Measurements from ENCODE around the gene FBP2.

Gene FBP2

DNA sequence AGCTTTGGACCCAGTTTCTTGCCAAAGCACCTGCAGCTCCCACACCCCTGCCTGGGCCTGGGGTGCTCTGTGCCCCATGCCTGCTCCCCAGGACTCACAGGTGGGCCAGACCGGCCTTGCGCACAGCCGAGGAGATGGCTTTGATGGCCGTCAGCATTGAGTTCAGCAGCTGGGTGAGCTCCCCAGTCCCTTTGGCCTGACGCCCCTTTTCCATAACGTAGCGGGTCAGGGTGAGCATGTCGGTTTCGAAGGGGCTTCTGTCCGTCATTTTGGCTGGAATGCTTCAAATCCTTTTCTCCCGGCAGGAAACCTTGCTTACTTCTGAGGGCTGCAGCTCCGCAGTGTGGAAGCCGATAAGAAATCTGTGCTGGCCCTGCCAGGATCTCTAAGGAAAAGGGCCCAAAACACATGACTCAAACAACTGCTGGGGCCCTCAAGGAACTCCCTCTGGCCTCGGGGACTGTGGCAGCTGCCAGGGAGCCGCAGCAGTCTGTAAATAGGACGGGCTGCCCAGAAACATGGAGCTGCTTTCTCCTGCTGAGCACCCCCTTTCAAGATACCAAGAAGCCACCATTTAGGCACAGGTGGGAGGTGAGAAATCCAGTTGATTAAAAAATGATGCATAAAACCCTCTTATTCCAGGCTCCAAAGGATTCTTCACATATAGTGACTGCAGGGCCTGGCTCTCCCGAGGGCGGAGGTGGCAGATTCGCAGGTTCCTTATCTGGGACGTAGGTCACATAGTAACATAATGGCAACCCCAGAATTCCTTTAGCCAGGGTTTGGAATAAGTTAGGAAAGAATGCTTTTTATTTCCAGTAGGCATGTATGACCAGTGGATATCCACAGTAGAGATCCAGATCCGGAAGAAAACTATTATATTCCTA, at the start of gene FBP2:
TSS of gene FBP2 (minus strand) at position 366 of the 887 bp plus-strand sequence. CDS start at position 268, 98 bp downstream.
- no peak for DNase-seq

DNA sequence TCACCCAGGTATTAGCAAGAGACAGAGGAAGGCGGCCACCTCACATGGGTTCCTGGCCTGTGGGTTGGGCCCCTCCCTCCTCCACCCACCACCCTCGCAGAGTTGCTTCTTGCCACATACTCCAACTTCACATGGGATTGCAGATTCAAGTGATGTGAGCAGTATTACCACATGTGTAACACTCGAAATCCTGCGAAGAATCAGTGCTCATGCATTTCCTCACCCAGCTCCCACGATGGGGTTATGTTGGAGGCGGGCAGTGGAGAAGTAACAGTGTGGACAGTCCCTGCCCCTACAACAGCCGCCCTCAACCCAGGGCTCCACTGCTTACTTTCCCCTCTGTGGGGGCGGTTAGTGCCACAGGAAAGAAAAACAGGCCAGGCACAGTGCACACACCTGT, 49.6 kb upstream of the FBP2 start:
- peak; percentile 11 for DNase-seq

DNA sequence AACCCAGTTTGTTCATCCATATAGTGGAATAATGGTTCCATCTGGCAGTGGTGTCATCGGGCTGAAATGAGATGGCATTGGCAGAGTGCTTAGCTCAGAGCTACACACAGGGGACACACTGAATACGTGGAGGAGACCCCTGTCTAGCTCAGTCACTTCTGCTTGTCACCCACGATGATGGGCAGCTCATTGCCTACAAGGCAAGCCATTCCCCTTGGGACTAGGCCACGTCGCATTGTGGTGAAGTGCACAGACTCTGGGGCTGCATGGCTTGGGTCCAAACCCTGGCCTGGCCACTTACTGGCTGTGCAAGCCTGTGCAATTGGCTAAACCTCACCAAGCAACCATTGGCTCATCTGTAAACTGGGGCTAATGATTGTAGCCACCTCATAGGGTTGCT, 48.9 kb upstream of the FBP2 start:
- DNase-seq: no peak

GRCh38 chr9:94639999-94640376, 46.4 kb upstream of the FBP2 start:
- DNase-seq: no peak

GRCh38 chr9:94639061-94639998, 45.7 kb upstream of the FBP2 start, which contains the start of gene FBP1:
TSS of gene FBP1 (minus strand) at chr9:94639518. CDS start at chr9:94639310, 208 bp downstream.
- DNase-seq: peak; percentile 93

DNA sequence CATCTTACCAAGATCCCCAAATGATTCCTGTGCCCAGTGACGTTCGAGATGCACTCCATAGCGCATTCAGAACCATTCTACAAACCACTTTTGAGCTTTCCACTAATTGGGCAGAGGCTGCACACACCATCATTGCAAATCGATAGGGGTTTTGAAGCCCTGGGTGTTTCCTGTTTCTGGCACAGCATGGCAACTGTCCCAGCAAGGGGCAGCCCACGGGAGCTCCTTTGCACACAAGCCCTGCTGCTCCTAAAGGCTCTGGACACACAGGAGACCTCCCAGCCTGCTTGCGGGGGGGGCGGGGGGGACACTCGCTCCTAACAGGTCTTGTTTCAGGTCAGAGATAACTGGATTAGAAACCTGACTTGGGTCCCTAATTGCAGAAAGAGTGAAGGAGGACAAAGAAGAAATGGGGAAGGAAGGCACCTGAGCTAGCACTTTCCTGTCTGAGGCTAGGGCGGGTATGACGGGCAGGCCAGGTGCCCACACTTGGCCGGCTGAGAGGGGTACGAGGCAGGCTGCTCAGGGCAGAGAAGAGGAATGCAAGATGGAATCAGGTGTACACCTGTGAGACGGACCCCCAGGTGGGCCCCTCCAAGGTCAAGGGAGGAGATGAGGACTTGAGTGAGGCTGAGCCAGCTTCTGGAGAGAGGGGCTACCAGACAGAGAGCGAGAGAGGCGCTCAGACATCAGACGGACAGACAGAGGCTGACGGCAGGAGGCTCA, 44.9 kb upstream of the FBP2 start:
- DNase-seq: peak; percentile 17

DNA sequence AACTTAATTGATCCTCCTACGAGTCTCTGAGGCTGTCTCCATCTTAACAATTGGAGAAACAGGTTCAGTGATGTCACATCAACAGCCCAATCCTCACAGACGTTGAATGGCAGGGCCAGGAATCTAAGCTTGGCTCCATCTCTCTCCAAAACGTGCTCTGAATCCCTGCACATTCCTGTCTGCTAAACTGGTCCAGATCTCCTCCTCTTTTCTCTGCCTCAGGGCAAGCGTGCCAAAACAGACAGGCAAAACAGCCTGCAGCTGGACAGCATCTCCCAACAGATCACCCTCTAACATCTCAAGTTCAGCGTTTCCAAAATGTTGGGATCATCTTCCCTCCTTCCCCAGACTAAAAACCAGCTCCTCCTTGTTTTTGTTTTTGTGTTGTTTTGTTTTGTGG, 39.1 kb upstream of the FBP2 start:
- DNase-seq: no peak

- DNase-seq: no peak
These were observed 38.0 kb upstream of the FBP2 start for GRCh38 chr9:94631599-94631998.

DNA sequence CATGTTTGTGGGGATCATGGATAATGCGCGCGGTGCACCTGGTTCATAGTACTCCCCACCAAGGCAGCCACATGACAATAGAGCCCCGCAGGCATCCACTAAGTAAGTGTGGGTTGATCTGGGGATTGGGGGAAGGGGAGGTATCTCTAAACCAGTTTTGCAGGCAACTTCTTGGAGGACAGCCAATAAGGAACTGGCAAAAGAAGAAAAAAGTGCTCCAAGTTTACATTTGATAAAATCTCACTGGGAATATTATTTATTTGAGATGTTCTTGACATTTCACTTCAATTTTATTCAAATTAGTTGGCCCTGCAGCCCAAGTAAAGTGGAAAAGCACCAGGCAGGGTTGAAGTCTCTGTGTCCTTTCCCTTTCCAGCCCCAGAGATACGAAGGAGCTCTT, 37.2 kb upstream of the FBP2 start:
- DNase-seq: no peak

DNA sequence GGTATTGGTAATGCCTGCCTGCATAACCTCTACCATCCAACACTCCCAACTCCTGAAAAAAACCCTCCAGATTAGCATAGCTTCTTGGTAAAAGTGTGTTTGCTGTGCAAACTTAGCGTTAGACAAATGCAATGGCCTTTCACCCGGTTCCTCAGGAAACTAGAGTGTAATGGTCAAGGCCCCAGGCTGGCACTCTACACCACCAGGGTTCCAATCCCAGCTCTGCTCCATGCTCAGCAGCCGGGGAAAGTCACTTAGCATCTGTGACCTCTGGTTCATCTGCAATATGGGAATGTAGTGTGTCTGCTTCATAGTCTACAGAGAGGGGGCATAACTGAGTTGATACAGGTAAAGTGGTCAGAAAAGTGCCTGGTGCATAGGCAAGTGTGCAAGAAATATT, 36.7 kb upstream of the FBP2 start:
- DNase-seq: no peak

GRCh38 chr9:94627287-94627686, 33.7 kb upstream of the FBP2 start:
- no peak for DNase-seq

DNA sequence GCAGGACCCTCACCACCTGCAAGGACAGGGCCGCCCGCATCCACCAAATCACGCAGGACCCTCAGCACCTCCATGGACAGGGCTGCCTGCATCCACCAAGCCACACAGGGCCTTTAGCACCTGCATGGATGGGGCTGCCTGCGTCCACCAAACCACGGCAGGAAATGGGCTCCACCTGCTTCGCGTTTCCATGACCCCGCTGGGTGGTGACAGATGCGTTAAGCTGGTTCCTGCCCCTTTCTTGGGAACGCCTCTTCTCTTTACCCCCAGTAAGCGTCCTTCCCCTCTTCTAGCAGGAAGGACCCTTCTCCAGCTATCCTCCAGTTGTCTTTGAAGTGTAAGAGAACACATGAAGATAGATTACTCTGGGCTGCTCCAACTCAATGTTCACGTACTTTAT, 32.2 kb upstream of the FBP2 start:
- no peak for DNase-seq

- no peak for DNase-seq
These were observed 31.0 kb upstream of the FBP2 start for GRCh38 chr9:94624629-94625028.

- DNase-seq: peak; percentile 44
These were observed 29.6 kb upstream of the FBP2 start for GRCh38 chr9:94623253-94623652.

DNA sequence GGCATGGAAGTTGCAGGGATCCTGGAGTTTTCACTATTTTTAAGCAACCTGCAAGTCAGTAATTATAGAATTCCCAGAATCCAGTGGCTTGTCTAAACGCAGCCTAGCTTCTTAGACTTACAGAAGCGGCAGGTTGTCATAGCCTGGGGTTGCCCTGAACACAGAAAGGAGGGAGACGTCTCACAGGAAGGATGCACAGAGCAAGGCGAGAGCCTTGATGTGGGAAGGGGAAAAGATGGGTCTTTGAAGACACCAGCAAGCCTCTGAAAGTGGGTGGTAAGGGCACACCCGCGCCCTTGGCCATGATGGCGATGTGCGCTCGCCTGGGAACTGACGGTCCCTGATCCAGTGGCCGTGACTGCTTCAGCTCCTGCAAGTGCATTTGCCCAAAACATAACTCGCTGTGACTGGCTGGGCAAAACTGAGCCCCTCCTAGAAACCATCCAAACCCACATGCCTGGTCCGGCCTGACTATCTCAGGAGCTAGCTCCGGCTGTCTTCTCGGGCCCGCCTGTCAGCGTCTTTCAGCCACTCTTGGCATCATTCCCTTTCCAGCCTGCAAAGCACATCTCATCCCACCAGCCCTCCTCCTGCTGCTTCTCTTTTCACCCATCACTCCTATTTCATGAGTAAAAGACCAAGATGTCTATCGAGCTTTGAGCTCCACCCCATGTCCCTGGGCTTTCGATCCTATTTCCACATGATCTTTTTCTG, 28.6 kb upstream of the FBP2 start:
- DNase-seq: no peak

GRCh38 chr9:94619026-94619425, 25.4 kb upstream of the FBP2 start:
- no peak for DNase-seq

- no peak for DNase-seq
These were observed 19.4 kb upstream of the FBP2 start for GRCh38 chr9:94613003-94613402.

DNA sequence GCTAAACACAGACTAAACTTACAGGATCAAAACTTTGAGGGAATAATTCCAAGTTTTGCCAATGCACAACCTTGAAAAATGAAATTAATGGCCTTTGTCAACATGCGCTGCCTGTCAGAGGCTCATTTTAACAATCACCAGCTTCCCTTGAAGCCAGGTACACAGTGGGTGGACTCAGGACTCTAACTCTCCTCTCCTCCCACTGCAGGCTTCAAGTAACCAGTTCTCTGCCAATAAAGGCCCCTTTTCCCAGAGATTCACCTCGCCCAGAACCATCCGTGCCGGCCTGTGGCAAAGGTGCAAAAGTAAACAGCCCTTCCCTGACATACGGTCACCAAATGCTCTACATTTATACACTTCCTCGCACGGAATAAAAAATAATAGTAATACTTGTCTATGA, 18.4 kb upstream of the FBP2 start:
- no peak for DNase-seq

DNA sequence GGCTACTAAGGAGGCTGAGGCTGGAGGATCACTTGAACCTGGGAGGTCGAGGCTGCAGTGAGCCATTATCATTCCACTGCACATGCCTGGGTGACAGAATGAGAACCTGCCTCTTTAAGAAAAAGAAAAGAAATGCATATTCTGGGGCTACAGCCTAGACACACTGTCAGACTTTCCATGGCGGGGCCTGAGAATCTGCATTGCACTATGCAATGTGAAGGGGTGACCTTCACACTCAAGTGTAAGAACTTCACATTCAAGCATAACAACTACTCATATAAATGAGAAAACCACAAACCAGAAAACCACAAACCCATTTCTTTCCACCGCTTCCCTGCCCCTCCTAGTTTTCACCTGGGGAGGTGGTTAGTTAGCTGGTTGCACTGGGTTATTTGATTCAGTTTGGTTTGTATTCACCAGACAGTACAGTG, 18.0 kb upstream of the FBP2 start:
- DNase-seq: no peak

DNA sequence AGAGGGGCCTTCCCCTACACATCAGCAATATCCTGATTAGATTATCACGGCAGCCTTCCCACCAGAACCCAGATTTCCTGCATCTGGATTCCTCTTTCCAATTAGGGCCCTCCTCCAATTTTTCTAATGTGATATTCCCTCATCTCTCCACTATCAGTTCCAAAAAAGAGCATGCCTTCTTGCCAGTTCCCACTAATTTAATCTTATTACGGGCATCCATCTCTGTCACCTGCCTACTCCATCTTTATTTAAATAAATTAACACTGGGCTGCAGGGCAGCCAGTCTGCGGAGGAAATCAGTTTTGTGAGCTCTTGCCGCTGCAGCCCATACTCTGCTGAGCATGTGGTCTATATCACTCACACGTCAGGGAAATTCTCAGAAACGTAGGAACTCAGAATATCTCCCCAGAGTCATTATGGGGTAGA, 16.6 kb upstream of the FBP2 start:
- no peak for DNase-seq

DNA sequence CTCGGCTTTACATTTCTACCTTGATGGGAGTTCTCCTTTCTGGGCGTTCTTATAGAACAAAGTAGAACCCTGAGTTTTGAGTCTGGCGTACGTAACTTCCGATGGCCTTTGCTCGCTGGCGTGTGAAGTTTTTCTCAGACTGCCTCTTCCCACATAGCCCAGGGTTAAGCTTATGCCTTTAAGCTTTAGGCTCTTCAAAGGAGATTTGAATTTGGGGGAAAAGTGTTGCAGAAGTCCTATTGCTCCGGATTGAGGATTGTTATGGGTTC, 13.7 kb upstream of the FBP2 start:
- no peak for DNase-seq

- no peak for DNase-seq
These were observed 13.2 kb upstream of the FBP2 start for GRCh38 chr9:94606646-94607422.
